HG03095 (cell line): ENCODE measurements around the gene NGF.
"Not testable (repeated sequence)": the region's sequence is repeated elsewhere in the genome, so short reads cannot be mapped to it uniquely, and the experiment has no call there.

ENCODE experiments used
- ATAC-seq: cut with Tn5 transposase; IDR thresholded peaks from one replicate; pipeline ENCODE4 v1.9.1; 2021; ENCODE audit warnings: moderate library complexity; ENCODE audit not compliant: unreplicated experiment

NGF gene

DNA sequence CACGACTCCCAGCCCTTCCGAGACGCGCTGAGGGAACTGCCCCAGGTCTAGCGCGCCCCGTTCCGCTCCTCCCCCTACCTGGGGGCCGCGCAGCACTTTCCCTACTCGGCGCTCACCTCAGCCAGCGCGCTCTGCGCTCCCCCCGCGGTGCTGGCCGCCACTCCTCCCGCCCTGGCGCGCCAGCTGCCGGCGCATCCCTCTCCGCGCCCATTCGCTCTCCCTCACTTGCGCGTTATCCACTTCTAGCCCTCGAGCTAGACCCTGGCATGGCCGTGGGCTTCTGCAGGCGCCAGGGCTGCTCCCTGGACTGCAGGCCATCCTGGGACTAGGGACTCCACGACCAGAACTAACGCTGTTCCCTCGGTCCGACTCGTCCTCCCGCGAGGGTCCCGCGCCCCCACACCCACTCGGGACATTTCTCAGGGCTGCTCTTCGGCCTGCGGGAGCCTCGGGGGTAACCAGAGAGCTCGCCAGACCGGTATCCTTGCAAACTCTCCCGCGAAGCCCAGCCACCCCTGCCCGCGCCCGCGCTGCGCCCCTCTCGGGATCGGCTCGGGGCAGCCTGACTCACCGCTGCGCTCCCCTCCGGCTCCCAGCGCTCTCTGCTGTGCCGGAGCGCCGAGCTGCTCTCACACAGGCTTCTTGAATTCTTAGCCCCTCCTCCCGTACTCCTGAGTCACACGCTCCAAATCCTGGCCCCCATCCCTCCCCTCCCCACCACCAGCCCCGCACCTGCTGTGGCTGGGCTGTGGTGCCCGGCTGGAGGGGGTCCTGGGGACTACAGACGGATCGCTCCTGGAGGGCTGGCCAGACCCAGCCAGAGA, at the start of gene NGF:
TSS of gene NGF (minus strand) at position 617 of the 824 bp plus-strand sequence. CDS start 51,454 bp downstream, outside the sequence.
- ATAC-seq = no peak

DNA sequence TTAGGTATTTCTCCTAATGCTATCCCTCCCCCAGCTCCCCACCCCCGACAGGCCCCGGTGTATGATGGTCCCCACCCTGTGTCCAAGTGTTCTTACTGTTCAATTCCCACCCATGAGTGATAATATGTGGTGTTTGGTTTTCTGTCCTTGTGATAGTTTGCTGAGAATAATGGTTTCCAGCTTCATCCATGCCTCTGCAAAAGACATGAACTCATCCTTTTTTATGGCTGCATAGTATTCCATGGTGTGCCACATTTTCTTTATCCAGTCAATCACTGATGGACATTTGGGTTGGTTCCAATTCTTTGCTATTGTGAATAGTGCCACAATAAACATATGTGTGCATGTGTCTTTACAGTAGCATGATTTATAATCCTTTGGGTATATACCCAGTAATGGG, 45.4 kb upstream of the NGF start:
- ATAC-seq = not testable (repeated sequence)

DNA sequence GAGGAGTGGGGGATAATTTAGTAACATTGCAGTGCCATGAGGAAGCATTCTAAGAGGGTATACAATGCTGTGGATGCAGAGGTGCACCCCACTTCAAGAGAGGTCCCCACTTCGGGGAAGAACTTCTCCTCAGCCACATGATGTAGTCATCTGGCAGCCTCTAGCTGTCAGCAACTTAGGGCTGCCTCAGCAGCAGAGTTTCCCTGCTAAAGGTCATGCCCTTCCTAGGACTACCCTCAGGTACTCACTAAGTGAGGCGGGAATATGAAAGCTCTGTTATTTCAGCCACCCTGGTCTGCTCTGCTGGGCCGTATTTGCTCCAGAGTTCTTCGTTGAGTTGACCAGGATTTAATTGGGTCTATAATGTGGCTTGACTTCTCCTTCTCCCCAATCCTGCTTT, 41.9 kb upstream of the NGF start:
- ATAC-seq = no peak

DNA sequence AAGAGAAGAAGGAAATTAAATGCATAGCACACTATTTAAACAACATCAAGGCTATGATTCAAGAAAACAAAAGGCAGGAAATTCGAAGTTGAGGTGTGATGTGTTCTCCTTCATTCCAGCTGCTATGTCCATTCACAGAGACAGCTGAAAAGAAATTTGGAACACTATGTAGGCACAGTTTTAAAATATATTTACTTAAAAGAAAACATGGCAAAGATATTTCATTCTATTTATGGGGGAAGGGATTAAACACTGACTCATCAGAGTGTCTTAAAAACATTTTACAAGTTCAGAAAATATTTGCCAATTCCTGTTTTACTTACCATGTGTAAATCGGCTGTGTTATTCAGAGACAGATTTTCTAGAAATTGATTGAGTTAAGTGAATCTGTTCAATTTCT, 39.4 kb upstream of the NGF start:
- no peak for ATAC-seq

DNA sequence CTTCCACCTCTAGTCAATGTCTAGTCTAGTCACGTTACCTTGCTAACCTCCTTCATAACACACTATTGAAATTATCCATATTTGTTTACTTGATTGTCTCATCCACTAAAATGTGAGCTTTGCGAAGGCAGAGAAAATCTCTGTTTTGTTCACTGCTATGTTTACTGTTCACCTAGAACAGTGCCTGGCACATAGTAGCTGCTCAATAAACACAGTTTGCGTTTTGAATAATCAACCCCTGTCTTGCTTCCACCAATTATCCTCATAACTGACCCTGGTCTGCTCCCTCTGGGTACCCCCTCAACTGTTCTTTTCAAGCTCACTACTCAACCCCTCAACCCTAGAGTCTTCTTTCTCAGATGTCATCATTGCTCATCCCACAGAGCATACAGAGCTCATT, 36.5 kb upstream of the NGF start:
- no peak for ATAC-seq

DNA sequence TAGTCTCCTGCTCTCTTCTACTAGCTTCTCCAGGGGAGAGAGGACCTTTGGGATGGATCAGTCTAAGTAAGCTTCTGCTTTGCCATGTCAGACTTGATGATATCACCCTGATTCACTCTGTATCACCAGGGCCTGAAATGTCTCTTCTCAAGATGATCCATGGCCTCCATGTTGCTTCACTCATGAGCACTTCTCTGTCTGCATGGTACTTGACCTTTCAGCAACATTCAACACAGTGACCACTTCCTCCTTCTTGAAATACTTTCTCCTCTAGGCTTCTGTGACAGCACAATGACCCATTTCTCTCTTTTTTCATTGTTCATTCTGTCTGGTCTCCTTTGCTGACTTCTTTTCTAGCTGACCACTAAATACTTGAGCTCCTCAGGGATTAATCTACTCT, 35.3 kb upstream of the NGF start:
- ATAC-seq = no peak

DNA sequence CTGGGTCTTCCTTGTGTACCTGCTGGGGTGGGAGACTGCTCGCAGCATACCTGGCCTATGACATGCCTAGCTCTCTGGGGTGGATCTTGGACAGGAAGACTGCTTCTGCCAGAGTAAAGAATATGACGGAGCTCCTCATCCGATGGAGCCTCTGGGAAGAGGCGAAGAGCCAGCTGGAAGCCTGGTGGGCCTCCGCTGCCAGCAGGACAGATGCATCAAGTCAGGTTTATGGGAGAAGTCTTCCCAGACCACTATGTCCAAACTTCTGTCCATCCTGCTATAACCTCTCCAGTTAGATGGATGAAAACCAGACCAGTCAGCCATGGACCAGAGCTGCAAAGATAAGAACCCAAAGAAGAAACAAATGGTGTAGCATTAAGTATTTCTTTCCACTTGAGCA, 27.7 kb upstream of the NGF start:
- ATAC-seq = no peak

DNA sequence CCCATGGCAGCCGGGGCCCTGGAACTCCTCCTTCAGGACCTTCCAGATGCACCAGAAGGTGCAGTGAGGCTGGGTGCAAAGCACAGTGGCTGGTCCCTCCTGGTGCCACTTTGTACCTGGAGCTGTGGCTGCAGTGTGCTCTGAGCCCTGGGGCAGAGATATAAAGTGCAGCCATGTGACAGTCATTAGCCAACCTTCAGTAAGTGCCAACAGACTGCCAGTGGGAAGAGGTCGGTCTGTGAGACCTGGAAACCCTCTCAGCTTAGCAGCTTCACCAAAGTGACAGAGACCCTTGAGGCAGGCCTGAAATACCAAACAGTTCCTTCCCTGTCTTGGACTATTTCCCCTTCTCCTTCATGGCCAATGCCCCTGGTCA, 26.7 kb upstream of the NGF start:
- ATAC-seq = no peak

DNA sequence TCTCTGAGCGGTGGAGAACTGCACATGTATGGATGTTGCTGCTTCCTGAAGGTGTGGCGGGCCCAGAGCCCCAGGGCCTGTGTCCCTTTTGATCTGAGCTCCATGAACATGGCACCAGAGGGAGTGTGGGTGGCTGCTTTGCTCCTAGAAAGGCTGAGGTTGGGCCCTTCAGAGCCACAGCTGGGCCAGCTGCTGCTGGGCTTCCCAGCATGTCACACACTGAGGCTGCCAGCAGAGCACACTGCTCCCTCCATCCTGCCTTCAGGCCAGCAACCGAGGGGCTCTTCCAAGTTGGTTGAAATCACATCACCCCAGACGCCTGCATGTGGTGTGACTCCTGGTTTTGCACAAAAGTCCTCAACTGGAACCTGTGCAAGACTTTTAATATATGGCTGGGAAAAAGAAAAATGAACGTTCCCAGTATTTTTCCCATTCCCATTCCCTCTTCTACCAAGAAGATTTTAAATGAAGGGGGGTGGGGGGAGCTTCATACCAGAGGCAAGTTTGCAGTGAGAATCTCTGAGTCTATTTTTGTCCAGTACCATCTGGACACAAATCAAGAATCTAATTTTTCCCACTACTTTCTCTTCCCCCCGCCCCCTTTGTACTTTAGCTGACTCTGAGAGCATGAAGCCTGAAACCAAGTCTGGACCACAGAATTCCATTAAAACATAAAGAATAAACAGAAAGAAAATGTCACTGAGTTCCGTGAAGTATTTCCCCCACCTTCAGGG, 26.2 kb upstream of the NGF start:
- no peak for ATAC-seq

DNA sequence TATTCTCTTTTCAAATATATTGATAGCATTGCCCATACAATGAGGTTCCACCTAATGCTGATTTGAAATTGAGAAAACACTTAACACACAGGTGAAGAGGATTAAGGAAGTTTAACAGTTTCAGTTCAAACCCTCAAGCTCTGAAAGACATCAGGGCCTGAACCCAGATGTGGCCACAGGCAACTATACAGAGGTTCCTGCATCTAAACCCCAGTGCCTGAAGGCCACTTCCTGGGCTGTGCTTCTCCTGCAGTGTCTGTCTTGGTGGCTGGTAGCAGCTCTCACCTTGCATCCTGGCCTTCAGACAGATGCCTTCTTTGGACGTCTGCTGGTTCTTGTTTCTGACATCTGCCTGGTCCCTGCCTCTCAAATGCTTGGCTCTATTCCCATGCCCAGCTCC, 25.1 kb upstream of the NGF start:
- ATAC-seq = no peak

DNA sequence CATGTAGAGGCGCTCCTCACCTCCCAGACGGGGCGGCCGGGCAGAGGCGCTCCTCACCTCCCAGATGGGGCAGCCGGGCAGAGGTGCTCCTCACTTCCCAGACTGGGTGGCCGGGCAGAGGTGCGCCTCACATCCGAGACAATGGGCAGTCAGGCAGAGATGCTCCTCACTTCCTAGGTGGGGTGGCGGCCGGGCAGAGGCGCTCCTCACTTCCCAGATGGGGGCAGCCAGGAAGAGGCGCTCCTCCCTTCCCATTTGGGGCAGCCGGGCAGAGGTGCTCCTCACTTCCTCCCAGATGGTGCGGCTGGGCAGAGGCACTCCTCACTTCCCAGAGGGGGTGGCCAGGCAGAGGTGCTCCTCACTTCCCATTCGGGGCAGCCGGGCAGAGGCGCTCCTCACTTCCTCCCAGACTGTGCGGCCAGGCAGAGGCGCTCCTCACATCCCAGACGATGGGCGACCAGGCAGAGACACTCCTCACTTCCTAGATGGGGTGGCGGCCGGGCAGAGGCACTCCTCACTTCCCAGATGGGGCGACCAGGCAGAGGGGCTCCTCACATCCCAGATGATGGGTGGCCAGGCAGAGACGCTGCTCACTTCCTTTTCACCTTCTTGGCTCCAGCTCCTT, 22.6 kb upstream of the NGF start:
- ATAC-seq = not testable (repeated sequence)

DNA sequence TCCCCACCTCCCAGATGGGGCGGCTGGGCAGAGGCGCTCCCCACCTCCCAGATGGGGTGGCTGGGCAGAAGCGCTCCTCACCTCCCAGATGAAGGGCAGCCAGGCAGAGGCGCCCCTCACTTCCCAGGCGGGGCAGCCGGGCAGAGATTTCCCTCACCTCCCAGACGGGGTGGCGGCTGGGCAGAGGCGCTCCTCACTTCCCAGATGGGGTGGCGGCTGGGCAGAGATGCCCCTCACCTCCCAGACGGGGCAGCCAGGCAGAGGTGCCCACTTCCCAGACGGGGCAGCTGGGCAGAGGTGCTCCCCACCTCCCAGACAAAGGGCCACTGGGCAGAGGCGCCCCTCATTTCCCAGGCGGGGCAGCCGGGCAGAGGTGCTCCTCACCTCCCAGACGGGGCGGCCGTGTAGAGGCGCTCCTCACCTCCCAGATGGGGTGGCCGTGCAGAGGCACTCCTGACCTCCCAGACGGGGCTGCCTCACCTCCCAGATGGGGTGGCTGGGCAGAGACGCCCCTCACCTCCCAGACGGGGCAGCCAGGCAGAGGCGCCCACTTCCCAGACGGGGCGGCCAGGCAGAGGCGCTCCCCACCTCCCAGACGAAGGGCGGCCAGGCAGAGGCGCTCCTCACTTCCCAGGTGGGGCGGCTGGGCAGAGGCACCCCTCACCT, 21.9 kb upstream of the NGF start:
- ATAC-seq = not testable (repeated sequence)

DNA sequence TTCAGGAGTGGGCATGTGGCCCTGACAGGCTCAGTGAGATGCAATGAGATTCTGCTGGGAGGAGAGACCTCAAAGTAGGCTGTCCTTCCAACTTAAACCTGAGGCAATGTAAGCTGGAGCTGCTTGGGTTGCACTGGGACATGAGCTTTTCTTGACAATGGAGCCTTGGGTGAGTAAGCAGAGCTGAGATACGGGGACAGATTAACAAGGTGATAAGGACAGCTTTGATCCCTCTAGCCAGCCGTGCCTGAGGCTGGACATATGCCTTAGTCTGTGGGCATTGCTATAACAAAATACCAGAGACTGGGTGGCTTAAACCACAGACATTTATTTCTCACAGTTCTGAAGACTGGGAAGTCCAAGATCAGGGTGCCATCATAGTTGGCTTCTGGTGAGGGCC, 18.3 kb upstream of the NGF start:
- ATAC-seq = no peak

DNA sequence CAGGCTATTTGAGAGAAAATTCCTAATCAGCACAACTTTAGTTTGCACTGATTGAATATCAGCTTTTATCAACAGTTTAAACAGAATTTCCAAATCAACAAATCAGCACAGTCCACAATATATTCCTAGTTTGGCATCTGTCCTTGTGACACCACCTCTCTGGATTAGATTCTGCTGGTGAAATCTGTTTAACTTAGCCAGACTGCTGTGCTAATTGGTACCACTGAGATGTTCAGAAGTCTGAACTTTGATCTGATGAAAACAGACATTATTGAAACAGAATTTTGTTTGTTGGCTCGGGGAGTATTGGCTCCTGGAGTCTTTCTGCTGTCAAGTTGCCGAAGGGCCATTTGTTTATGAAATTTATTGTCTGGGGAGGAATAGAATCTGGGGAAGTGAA, 17.0 kb upstream of the NGF start:
- ATAC-seq = no peak

DNA sequence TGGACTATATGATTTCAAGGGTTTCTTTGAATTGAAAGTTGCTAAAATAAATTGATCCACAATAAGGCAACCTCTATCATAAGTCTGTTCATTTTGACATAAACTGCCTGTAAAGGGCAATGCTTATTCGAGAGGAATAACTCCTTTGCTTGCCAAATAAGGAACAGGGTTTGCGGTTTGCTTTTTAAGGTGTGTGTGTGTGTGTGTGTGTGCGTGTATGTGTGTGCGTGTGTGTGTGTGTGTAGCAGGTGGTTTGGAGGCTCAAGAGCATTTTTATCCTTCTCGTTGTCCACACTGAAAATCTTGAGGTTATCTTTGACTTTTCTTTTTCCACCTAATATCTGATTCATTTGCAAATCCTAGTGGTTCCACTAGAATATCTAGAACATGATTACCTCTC, 13.1 kb upstream of the NGF start:
- ATAC-seq = no peak

DNA sequence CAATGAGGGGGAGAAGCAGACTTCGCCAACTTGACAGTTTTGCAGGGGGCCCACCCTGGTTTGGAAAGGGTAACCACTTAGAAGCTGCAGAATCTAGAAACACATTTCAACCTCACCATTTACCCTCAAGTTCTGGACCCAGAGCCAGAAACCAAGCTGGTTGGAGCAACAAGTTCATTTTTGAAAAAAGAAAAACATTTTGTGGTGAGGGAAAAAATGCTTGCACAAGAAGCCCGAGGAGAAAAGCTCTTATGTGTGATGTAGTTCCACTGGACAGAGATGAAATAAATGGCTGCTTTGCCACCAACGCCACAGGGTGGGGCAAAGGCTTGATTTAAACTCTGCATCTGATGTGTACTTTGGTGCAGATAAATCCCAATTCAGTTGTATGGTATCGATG, 10.6 kb upstream of the NGF start:
- ATAC-seq = no peak

DNA sequence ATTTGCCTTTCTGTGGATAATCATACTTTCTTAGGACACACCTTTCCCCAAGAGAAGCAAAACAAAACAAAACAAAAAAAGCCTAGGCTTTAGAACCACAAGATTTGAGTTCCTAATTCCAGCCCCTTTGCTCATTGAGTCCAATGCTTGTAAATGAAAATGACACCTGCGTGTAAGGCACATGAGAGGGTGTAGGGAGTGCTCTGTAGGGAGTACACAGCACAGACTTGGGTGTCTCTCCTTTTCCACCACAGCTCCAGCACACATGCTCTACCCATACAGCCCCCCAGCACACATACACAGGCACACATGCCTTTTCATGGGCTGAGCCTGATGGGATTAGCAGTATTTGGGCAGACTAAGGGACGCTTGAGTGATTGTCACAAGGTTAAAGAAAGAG, 9.2 kb upstream of the NGF start:
- no peak for ATAC-seq

DNA sequence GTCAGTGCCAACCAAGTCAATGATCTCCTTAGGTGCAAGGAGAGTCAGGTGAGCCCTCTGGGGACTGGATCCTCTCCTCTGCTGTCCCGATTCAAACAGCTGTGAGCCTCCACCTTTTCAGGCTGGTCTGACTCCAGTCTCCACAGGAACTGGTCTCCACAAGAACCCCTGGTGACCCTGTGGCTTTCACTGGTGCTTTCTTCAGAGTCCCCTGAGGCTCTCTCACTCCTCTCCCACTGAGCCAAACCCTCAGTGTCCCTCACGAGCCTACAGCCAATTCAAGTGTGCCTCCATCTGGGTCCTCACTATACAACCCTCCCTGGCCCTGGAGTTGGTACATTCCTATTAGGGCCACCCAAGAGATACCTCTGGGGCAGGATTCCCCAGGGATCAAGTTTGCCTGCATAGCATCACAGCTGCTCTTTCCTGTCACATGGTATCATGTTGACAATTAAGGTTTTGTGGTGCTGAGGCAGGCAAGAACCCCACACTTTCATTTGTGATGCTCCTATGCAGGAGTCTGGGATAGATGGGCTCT, 5.2 kb upstream of the NGF start:
- ATAC-seq = no peak

DNA sequence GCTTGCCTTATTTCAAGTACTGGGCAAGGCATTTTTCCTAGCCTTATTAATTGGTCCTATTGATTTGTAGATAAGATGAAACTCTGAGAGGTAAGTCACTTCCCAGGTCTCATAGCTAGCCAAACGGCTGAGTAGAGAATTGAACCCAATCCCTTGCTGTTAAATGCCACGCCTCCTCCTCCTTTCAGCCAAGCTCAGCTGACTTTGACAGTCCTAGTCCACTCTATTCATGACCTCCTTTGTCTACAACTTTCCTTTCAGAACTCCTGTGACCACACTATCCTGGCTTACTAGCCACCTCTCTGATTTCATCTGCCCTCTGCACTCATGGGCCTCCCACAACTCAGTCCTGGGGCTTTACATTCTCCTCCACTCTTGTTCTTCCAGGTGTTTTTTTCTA, 3.9 kb upstream of the NGF start:
- ATAC-seq = no peak

DNA sequence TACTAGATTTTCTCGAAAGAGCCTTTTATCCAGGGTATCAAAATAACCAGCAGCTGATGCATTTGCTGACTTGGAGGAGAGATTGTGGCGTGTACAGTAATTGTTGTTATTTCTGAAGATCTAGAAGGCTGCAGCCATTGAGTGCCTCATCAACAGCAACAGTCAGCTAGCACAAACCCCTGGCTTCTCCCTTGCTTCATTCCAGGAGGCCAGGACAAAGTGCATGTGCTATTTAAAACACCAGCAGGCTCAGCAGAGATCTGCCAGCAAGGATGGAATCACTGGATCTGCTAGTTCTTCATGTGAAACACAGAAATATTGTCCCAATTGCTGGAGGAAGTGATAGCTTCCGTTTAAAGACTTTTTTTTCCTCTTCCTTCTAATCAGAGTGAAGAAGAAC, 2.8 kb upstream of the NGF start:
- ATAC-seq = no peak

DNA sequence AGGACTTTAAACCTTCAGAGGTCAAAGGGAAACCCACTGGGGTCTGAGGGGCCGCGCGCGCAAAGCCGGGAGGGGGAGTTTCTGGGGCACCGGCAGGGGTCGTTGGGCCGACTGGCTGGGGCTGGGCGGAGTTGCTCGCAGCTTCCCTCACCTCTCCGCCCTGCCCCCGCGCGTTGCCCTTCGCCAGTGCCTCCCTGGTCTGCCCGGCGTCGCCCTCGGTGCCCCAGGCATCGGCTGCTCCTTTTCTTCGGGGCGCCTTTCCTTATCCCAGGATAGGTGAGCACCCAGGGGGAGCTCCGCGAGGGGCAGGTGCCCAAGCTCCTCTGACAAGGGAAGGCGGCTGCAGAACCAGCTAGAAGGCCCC, 390 bp upstream of the NGF start:
- no peak for ATAC-seq
